Panc1 (cell line): ENCODE data around the gene ZNF48.

Experiments
- CTCF ChIP-seq: fragments of 450-650 bp; IDR thresholded peaks from 2 replicates; pipeline ENCODE4 v1.5.1; 2017; ENCODE audit warnings: mild to moderate bottlenecking
- POLR2AphosphoS5 ChIP-seq: IDR thresholded peaks from 2 replicates; pipeline ENCODE4 v1.6.1; 2012; ENCODE audit warnings: mild to moderate bottlenecking, low read depth, low read length, moderate library complexity
- REST ChIP-seq, 2 experiments: IDR thresholded peaks; 2 replicates each; pipeline ENCODE4 v1.6.1; 2011 to 2012; ENCODE audit warnings: low read depth in 2 of 2, control low read depth in 1 of 2, low read length in 1 of 2, mild to moderate bottlenecking in 1 of 2, moderate library complexity in 1 of 2; ENCODE audit not compliant: insufficient read depth in 1 of 2
- TCF7L2 ChIP-seq: IDR thresholded peaks from 2 replicates; pipeline ENCODE4 v1.6.1; 2011; ENCODE audit warnings: mild to moderate bottlenecking, low read depth, low read length, inconsistent platforms

- TF ChIP-seq CTCF: no peak
- TF ChIP-seq TCF7L2: no peak
- TF ChIP-seq POLR2AphosphoS5: no peak
- TF ChIP-seq REST (IDR thresholded peaks at IDR 0.05; ENCODE audit: insufficient read depth in 1 of 2, low read depth in 2 of 2, low read length in 1 of 2): no peak
Measured at GRCh38 chr16:30394592-30395154, 547 bp upstream of the ZNF48 start.
